ENCODE results near the gene LHX6. TPM values are rescaled to one million over a fixed set of nuclear protein-coding genes. Genes with fewer than 3 reads are reported as not detected.
A peak's percentile ranks its signal among the peaks of the same experiment; 100 is the strongest.

Gene LHX6
- total RNA-seq, 1 donor from 2014 or later = 0.34 TPM

DNA sequence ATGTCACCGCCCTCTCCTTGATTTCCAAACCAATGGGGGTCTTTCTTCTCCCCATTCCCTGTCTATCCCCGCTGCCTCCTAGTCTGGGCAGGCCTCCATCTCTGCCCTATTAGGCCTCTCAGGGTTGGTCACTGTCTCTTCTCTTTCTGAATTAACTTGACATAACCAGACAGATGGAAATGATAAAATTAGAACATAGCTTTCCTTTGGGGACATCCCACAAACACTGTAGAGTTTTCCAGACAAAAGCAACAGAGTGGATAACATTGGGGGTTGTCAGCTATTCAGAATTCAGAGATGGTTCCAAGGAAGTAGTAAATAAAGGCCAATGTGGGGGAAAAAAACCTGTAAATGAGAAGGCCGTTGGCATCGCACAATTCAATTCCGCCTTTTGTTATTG, 24.7 kb downstream of the LHX6 start:
- peak overlapping the region; percentile 8 for H3K27ac Mint-ChIP-seq (ENCODE audit: unreplicated experiment)
- DNase-seq (ENCODE audit: low read depth) (no peak), FAIRE-seq (no peak)
- no peak overlapping the region for H3K4me3 Mint-ChIP-seq (ENCODE audit: unreplicated experiment)
- H3K9ac ChIP-seq (ENCODE audit: low read length) = no peak overlapping the region
- H3K27me3 ChIP-seq (ENCODE audit: insufficient read depth, low read length) = peaks cover 2% of the 10 kb centered on the region
- no peaks in the 10 kb centered on the region for H3K9me3 ChIP-seq (ENCODE audit: insufficient read depth, low read depth, low read length)
- peaks cover 38% of the 10 kb centered on the region for H3K27me3 Mint-ChIP-seq (ENCODE audit: low read depth, unreplicated experiment)
- no peak overlapping the region for H2AFZ ChIP-seq (ENCODE audit: low read depth, low read length)
- TF ChIP-seq EZH2 (IDR thresholded peaks at IDR 0.05; ENCODE audit: insufficient read depth, low read length) = no peak
- TF ChIP-seq, protein P1, sequence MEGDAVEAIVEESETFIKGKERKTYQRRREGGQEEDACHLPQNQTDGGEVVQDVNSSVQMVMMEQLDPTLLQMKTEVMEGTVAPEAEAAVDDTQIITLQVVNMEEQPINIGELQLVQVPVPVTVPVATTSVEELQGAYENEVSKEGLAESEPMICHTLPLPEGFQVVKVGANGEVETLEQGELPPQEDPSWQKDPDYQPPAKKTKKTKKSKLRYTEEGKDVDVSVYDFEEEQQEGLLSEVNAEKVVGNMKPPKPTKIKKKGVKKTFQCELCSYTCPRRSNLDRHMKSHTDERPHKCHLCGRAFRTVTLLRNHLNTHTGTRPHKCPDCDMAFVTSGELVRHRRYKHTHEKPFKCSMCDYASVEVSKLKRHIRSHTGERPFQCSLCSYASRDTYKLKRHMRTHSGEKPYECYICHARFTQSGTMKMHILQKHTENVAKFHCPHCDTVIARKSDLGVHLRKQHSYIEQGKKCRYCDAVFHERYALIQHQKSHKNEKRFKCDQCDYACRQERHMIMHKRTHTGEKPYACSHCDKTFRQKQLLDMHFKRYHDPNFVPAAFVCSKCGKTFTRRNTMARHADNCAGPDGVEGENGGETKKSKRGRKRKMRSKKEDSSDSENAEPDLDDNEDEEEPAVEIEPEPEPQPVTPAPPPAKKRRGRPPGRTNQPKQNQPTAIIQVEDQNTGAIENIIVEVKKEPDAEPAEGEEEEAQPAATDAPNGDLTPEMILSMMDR (IDR thresholded peaks at IDR 0.05; ENCODE audit: insufficient read depth, low read depth, low read length) = no peak
- H3K4me3 ChIP-seq (ENCODE audit: insufficient read depth, low read depth, low read length) = no peak overlapping the region
- H3K4me1 Mint-ChIP-seq (ENCODE audit: low read depth, unreplicated experiment) = peaks cover 27% of the 10 kb centered on the region
- no peaks in the 10 kb centered on the region for H3K36me3 ChIP-seq (ENCODE audit: insufficient read depth, low read length)
- H3K4me2 ChIP-seq (ENCODE audit: low read length) = no peak overlapping the region
- no peaks in the 10 kb centered on the region for H3K36me3 Mint-ChIP-seq (ENCODE audit: low read depth, unreplicated experiment)
- H3K27ac ChIP-seq (ENCODE audit: low read depth, low read length) = no peak overlapping the region
- no peaks in the 10 kb centered on the region for H3K79me2 ChIP-seq (ENCODE audit: insufficient read depth, low read length)
- no peaks in the 10 kb centered on the region for H3K9me3 Mint-ChIP-seq (ENCODE audit: unreplicated experiment)
- no peaks in the 10 kb centered on the region for H4K20me1 ChIP-seq (ENCODE audit: insufficient read depth, low read length)
- peaks cover 12% of the 10 kb centered on the region for H3K4me1 ChIP-seq (ENCODE audit: insufficient read depth, low read length)

GRCh38 chr9:122202111-122202510, 26.6 kb downstream of the LHX6 start:
- Histone ChIP-seq H3K4me2 (ENCODE audit: low read length) (no peak overlapping the region), H3K79me2 (ENCODE audit: insufficient read depth, low read length) (no peaks in the 10 kb centered on the region), H3K27ac (ENCODE audit: low read depth, low read length) (no peak overlapping the region), H3K27me3 (ENCODE audit: insufficient read depth, low read length) (peaks cover 13% of the 10 kb centered on the region), H2AFZ (ENCODE audit: low read depth, low read length) (no peak overlapping the region), H4K20me1 (ENCODE audit: insufficient read depth, low read length) (no peaks in the 10 kb centered on the region), H3K4me1 (ENCODE audit: insufficient read depth, low read length) (peaks cover 12% of the 10 kb centered on the region), H3K36me3 (ENCODE audit: insufficient read depth, low read length) (no peaks in the 10 kb centered on the region), H3K4me3 (ENCODE audit: insufficient read depth, low read depth, low read length) (no peak overlapping the region), H3K9me3 (ENCODE audit: insufficient read depth, low read depth, low read length) (no peaks in the 10 kb centered on the region), H3K9ac (ENCODE audit: low read length) (no peak overlapping the region)
- peaks cover 27% of the 10 kb centered on the region for H3K4me1 Mint-ChIP-seq (ENCODE audit: low read depth, unreplicated experiment)
- no peaks in the 10 kb centered on the region for H3K9me3 Mint-ChIP-seq (ENCODE audit: unreplicated experiment)
- FAIRE-seq (no peak), DNase-seq (ENCODE audit: low read depth) (no peak)
- H3K4me3 Mint-ChIP-seq (ENCODE audit: unreplicated experiment) = no peak overlapping the region
- H3K27ac Mint-ChIP-seq (ENCODE audit: unreplicated experiment) = no peak overlapping the region
- no peak for TF ChIP-seq EZH2 (IDR thresholded peaks at IDR 0.05; ENCODE audit: insufficient read depth, low read length)
- TF ChIP-seq, protein P1 (IDR thresholded peaks at IDR 0.05; ENCODE audit: insufficient read depth, low read depth, low read length) = no peak
- H3K27me3 Mint-ChIP-seq (ENCODE audit: low read depth, unreplicated experiment) = peaks cover 39% of the 10 kb centered on the region
- no peaks in the 10 kb centered on the region for H3K36me3 Mint-ChIP-seq (ENCODE audit: low read depth, unreplicated experiment)

- peak; percentile 50 for DNase-seq (ENCODE audit: low read depth)
- no peak overlapping the region for H3K4me3 ChIP-seq (ENCODE audit: insufficient read depth, low read depth, low read length)
- no peaks in the 10 kb centered on the region for H3K9me3 Mint-ChIP-seq (ENCODE audit: unreplicated experiment)
- H3K27ac ChIP-seq (ENCODE audit: low read depth, low read length) = no peak overlapping the region
- H3K79me2 ChIP-seq (ENCODE audit: insufficient read depth, low read length) = no peaks in the 10 kb centered on the region
- peaks cover 39% of the 10 kb centered on the region for H3K27me3 Mint-ChIP-seq (ENCODE audit: low read depth, unreplicated experiment)
- H3K36me3 Mint-ChIP-seq (ENCODE audit: low read depth, unreplicated experiment) = no peaks in the 10 kb centered on the region
- no peak for FAIRE-seq
- no peak overlapping the region for H3K4me3 Mint-ChIP-seq (ENCODE audit: unreplicated experiment)
- H2AFZ ChIP-seq (ENCODE audit: low read depth, low read length) = no peak overlapping the region
- peaks cover 9% of the 10 kb centered on the region for H3K4me1 ChIP-seq (ENCODE audit: insufficient read depth, low read length)
- H3K27me3 ChIP-seq (ENCODE audit: insufficient read depth, low read length) = peaks cover 13% of the 10 kb centered on the region
- H3K36me3 ChIP-seq (ENCODE audit: insufficient read depth, low read length) = no peaks in the 10 kb centered on the region
- no peak for TF ChIP-seq EZH2 (IDR thresholded peaks at IDR 0.05; ENCODE audit: insufficient read depth, low read length)
- TF ChIP-seq, protein P1 (IDR thresholded peaks at IDR 0.05; ENCODE audit: insufficient read depth, low read depth, low read length) = no peak
- no peaks in the 10 kb centered on the region for H4K20me1 ChIP-seq (ENCODE audit: insufficient read depth, low read length)
- H3K4me2 ChIP-seq (ENCODE audit: low read length) = peak overlapping the region; percentile 14
- no peak overlapping the region for H3K9ac ChIP-seq (ENCODE audit: low read length)
- no peak overlapping the region for H3K27ac Mint-ChIP-seq (ENCODE audit: unreplicated experiment)
- peaks cover 22% of the 10 kb centered on the region for H3K4me1 Mint-ChIP-seq (ENCODE audit: low read depth, unreplicated experiment)
- H3K9me3 ChIP-seq (ENCODE audit: insufficient read depth, low read depth, low read length) = no peaks in the 10 kb centered on the region
These were observed 27.1 kb downstream of the LHX6 start for GRCh38 chr9:122201641-122202040.
